ENCODE measurements around the gene PCGF3. TPM values are rescaled to one million over a fixed set of nuclear protein-coding genes. Genes with fewer than 3 reads are reported as not detected.
"Not testable (repeated sequence)": the region's sequence is repeated elsewhere in the genome, so short reads cannot be mapped to it uniquely, and the experiment has no call there.

Gene PCGF3
- total and polyA plus RNA-seq, 2 donors: 30.6 to 93.4 TPM

DNA sequence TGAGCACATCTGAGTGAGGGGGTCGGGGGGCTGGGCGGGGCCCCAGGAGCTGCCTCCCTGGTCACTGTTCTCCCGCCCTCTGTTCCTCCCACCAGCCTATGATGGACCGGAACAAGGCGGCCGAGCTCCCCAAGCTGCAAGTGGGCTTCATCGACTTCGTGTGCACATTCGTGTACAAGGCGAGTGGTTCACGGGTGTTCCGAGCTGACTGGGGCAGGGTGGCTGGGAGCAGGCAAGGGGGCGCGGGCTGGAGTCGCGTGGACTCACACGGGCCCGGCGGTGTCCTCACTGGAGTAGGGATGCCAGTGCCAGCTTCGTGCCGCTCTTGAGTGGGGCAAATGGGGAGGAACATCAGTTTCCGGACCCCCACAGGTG, 39.2 kb upstream of the PCGF3 start:
- WGBS: 96% methylated on average over 22 of the region's 22 CpGs
- peaks cover 4 to 13% of the 10 kb centered on the region in 2 donors for H3K4me1 ChIP-seq (ENCODE audit: control insufficient read depth in 2 of 2, insufficient read depth in 2 of 2, low read length in 2 of 2)
- no peak overlapping the region for H3K27ac ChIP-seq (ENCODE audit: low read depth in 1 of 2, low read length in 1 of 2)
- H3K9me3 ChIP-seq (ENCODE audit: control insufficient read depth in 2 of 2, insufficient read depth in 1 of 2, low read length in 1 of 2): no peaks in the 10 kb centered on the region
- peaks cover 10 to 11% of the 10 kb centered on the region in 2 donors for H3K36me3 ChIP-seq (ENCODE audit: control insufficient read depth in 2 of 2, insufficient read depth in 2 of 2, low read length in 1 of 2)
- no peak overlapping the region for H3K4me3 ChIP-seq (ENCODE audit: low read length in 2 of 2)
- H3K27me3 ChIP-seq (ENCODE audit: control insufficient read depth in 2 of 2, insufficient read depth in 1 of 2, low read length in 1 of 2): no peaks in the 10 kb centered on the region
- DNase-seq (ENCODE audit: low read depth in 6 of 9, low spot score in 9 of 9): no peak

DNA sequence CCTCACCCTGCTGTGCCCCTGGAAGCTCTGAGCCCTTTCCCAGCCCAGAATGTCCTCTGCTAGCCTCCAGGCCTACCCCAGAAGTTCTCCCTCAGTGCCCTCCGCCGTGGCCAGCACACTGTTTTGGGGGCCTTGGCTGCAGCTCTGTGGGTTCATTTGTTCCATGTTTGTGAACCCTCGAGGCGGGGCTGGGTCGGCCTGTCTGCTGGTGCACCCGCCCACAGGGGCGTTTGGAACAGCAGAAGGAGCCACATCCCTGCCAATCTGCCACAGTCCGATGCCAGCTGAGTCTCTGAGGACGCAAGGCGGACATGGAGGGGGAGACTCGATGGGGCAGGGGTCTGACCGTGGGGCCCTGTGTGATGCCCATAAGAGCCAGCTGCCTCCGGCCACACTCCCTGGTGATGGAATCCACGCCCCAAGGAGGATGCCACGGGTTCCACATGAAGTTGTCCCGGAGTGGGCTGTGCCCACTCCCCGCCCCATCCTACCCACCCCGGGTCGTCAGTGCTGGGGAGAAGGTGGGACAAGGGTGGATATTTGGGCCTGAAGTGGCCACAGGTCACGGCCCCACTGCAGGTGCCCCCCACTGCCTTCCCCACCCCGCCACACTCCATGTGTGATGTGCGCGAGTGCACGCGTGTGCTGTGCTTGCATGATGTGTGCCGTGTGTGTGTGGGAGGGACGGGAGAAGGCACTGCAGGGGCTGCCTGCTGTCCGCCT, 38.6 kb upstream of the PCGF3 start:
- H3K9me3 ChIP-seq (ENCODE audit: control insufficient read depth in 2 of 2, insufficient read depth in 1 of 2, low read length in 1 of 2): no peaks in the 10 kb centered on the region
- H3K4me3 ChIP-seq (ENCODE audit: low read length in 2 of 2): no peak overlapping the region
- no peak overlapping the region for H3K27ac ChIP-seq (ENCODE audit: low read depth in 1 of 2, low read length in 1 of 2)
- DNase-seq (ENCODE audit: low read depth in 6 of 9, low spot score in 9 of 9): no peak
- H3K4me1 ChIP-seq (ENCODE audit: control insufficient read depth in 2 of 2, insufficient read depth in 2 of 2, low read length in 2 of 2): peaks cover 4 to 13% of the 10 kb centered on the region in 2 donors
- 96% methylated on average over 28 of the region's 28 CpGs for WGBS
- H3K36me3 ChIP-seq (ENCODE audit: control insufficient read depth in 2 of 2, insufficient read depth in 2 of 2, low read length in 1 of 2): peaks cover 14 to 15% of the 10 kb centered on the region in 2 donors
- H3K27me3 ChIP-seq (ENCODE audit: control insufficient read depth in 2 of 2, insufficient read depth in 1 of 2, low read length in 1 of 2): no peaks in the 10 kb centered on the region

DNA sequence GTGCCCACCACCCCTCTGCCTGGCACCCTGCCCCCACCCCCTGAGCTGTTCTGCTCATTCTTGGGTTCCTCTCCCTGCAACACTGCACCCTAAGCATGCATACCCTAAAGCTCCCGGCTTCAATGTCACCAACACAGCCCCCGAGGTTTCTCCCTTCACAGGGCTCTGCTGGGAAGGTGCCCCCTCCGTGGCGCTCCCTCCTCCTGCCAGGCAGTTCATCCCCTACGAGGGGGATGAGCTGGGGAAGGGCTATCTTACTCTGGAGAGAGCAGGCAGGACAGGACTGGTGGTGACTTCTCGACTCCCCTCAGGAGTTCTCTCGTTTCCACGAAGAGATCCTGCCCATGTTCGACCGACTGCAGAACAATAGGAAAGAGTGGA, 38.1 kb upstream of the PCGF3 start:
- DNase-seq (ENCODE audit: low read depth in 6 of 9, low spot score in 9 of 9): no peak
- WGBS: 88% methylated on average over 10 of the region's 10 CpGs
- H3K9me3 ChIP-seq (ENCODE audit: control insufficient read depth in 2 of 2, insufficient read depth in 1 of 2, low read length in 1 of 2): no peaks in the 10 kb centered on the region
- peaks cover 18 to 19% of the 10 kb centered on the region in 2 donors for H3K36me3 ChIP-seq (ENCODE audit: control insufficient read depth in 2 of 2, insufficient read depth in 2 of 2, low read length in 1 of 2)
- no peak overlapping the region for H3K4me3 ChIP-seq (ENCODE audit: low read length in 2 of 2)
- H3K27me3 ChIP-seq (ENCODE audit: control insufficient read depth in 2 of 2, insufficient read depth in 1 of 2, low read length in 1 of 2): no peaks in the 10 kb centered on the region
- H3K27ac ChIP-seq (ENCODE audit: low read depth in 1 of 2, low read length in 1 of 2): no peak overlapping the region
- peaks cover 4 to 13% of the 10 kb centered on the region in 2 donors for H3K4me1 ChIP-seq (ENCODE audit: control insufficient read depth in 2 of 2, insufficient read depth in 2 of 2, low read length in 2 of 2)

DNA sequence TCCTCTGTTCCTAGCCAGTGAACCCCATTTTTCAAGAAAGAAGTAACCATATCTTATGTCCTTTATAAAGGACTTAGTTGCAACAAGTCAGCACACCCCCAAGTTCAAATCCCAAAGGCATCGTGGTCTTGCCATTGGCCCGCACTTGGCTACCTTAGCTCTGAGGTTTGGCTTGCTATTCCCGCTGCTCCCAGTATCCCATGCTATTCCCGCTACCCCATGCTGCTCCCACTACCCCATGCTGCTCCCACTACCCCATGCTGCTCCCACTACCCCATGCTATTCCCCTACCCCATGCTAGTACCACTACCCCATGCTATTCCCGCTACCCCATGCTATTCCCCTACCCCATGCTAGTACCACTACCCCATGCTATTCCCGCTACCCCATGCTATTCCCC, 37.4 kb upstream of the PCGF3 start:
- DNase-seq (ENCODE audit: low read depth in 6 of 9, low spot score in 9 of 9); H3K27ac ChIP-seq (ENCODE audit: low read depth in 1 of 2, low read length in 1 of 2); H3K27me3 ChIP-seq (ENCODE audit: control insufficient read depth in 2 of 2, insufficient read depth in 1 of 2, low read length in 1 of 2); H3K9me3 ChIP-seq (ENCODE audit: control insufficient read depth in 2 of 2, insufficient read depth in 1 of 2, low read length in 1 of 2); H3K4me3 ChIP-seq (ENCODE audit: low read length in 2 of 2): not testable (repeated sequence)
- 98% methylated on average over 6 of the region's 6 CpGs for whole genome bisulfite sequencing
- peaks cover 6 to 12% of the 10 kb centered on the region in 2 donors for H3K4me1 ChIP-seq (ENCODE audit: control insufficient read depth in 2 of 2, insufficient read depth in 2 of 2, low read length in 2 of 2)
- H3K36me3 ChIP-seq (ENCODE audit: control insufficient read depth in 2 of 2, insufficient read depth in 2 of 2, low read length in 1 of 2): peaks cover 18 to 25% of the 10 kb centered on the region in 2 donors

DNA sequence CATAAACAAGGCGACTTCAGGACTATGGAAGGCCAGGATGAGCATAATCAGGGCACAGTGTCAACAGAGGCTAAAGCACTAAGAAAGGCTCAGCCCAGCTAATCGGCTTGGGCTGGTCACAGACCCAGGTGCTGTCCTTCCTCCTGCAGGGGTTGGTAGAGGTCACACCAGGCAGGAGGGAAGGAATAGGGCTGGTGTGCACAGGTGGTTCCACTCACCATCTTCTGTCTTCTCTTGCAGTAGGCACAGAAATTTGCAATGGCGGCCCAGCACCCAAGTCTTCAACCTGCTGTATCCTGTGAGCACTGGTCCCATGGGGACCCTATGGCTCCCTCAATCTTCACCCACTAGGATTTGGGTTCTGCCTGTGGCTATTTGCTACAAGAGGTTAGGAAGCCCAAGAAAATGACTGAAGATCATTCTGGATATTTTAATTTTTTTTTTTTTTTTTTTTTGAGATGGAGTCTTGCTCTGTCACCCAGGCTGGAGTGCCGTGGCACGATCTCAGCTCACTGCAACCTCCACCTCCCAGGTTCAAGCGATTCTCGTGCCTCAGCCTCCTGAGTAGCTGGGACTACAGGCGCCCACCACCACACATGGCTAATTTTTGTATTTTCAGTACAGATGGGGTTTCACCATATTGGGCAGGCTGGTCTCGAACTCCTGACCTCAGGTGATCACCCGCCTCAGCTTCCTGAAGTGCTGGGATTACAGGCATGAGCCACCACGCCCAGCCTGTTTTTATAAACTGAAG, 35.6 kb upstream of the PCGF3 start:
- H3K27me3 ChIP-seq (ENCODE audit: control insufficient read depth in 2 of 2, insufficient read depth in 1 of 2, low read length in 1 of 2); H3K9me3 ChIP-seq (ENCODE audit: control insufficient read depth in 2 of 2, insufficient read depth in 1 of 2, low read length in 1 of 2); H3K27ac ChIP-seq (ENCODE audit: low read depth in 1 of 2, low read length in 1 of 2); DNase-seq (ENCODE audit: low read depth in 6 of 9, low spot score in 9 of 9); H3K4me3 ChIP-seq (ENCODE audit: low read length in 2 of 2): not testable (repeated sequence)
- WGBS: 96% methylated on average over 11 of the region's 11 CpGs
- Histone ChIP-seq H3K4me1 (ENCODE audit: control insufficient read depth in 2 of 2, insufficient read depth in 2 of 2, low read length in 2 of 2) (peaks cover 10% of the 10 kb centered on the region in 2 donors), H3K36me3 (ENCODE audit: control insufficient read depth in 2 of 2, insufficient read depth in 2 of 2, low read length in 1 of 2) (peaks cover 18 to 25% of the 10 kb centered on the region in 2 donors)

DNA sequence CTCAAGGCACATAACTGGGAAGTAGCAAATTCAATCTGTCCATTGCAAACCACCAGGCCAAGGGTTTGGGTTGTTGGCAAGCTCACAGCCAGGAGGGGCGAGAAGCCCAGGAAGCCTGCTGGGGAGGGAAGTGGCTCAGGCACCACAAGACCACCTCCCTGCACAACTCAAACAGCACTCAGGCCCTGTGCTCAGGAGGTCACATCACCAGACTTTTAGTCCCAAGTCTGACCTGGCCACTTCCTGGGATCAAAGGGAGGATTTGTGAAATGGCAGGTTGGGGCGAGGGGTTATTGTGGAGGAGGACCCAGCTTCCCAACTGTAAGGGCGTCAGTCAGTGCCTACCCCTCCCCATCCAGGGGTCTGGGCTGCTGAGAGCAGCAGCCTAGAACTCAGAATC, 33.9 kb upstream of the PCGF3 start:
- 97% methylated on average over 3 of the region's 3 CpGs for WGBS
- Histone ChIP-seq H3K27ac (ENCODE audit: low read depth in 1 of 2, low read length in 1 of 2) (no peak overlapping the region), H3K4me1 (ENCODE audit: control insufficient read depth in 2 of 2, insufficient read depth in 2 of 2, low read length in 2 of 2) (peaks cover 16 to 22% of the 10 kb centered on the region in 2 donors), H3K27me3 (ENCODE audit: control insufficient read depth in 2 of 2, insufficient read depth in 1 of 2, low read length in 1 of 2) (no peaks in the 10 kb centered on the region), H3K4me3 (ENCODE audit: low read length in 2 of 2) (no peak overlapping the region), H3K36me3 (ENCODE audit: control insufficient read depth in 2 of 2, insufficient read depth in 2 of 2, low read length in 1 of 2) (peaks cover 18 to 25% of the 10 kb centered on the region in 2 donors), H3K9me3 (ENCODE audit: control insufficient read depth in 2 of 2, insufficient read depth in 1 of 2, low read length in 1 of 2) (no peaks in the 10 kb centered on the region)
- no peak for DNase-seq (ENCODE audit: low read depth in 6 of 9, low spot score in 9 of 9)

DNA sequence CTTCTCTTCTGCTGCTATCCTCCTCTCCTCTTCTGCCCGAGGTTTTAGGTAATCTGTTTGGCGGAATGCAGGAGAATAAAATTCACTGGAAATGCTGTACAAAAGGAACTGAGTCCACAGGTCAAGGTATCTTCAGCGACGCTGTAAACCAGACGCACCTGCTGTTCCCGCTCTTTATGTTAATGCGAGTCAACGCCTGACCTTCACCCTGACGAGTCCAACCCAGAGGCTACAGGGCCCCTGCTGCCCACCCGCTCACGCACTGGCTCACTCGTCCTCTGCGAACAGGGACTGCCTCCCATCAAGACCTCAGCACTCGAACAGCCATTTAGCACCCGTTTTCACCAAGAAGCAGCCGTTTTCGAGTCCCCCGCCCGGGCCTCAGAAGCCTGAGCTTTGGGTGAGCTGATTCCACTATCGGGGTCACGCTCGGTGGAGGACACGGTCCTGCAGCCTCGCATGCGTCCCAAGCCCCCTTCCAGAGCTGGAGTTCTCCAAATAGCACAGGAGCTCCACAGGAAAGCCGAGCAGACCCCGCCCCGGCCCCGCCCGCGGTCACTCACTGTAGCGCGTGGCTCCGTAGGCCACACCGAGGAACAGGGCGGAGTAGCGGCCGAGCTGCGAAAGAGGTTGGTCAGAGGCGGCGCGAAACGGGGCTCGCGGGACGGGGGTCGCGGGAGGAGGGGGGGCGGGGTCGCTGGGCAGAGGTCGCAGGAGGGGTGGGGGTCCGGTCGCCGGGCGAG, 32.1 kb upstream of the PCGF3 start:
- Histone ChIP-seq H3K4me3 (ENCODE audit: low read length in 2 of 2) (peak overlapping the region; percentile 69 to 98), H3K9me3 (ENCODE audit: control insufficient read depth in 2 of 2, insufficient read depth in 1 of 2, low read length in 1 of 2) (no peaks in the 10 kb centered on the region), H3K27ac (ENCODE audit: low read depth in 1 of 2, low read length in 1 of 2) (peak overlapping the region in 1 of 2 donors; percentile 22), H3K36me3 (ENCODE audit: control insufficient read depth in 2 of 2, insufficient read depth in 2 of 2, low read length in 1 of 2) (peaks cover 18 to 25% of the 10 kb centered on the region in 2 donors), H3K27me3 (ENCODE audit: control insufficient read depth in 2 of 2, insufficient read depth in 1 of 2, low read length in 1 of 2) (peaks cover 0 to under 1% of the 10 kb centered on the region in 2 donors), H3K4me1 (ENCODE audit: control insufficient read depth in 2 of 2, insufficient read depth in 2 of 2, low read length in 2 of 2) (peaks cover 16 to 25% of the 10 kb centered on the region in 2 donors)
- no peak for DNase-seq (ENCODE audit: low read depth in 6 of 9, low spot score in 9 of 9)
- WGBS: 13% methylated on average over 55 of the region's 55 CpGs

DNA sequence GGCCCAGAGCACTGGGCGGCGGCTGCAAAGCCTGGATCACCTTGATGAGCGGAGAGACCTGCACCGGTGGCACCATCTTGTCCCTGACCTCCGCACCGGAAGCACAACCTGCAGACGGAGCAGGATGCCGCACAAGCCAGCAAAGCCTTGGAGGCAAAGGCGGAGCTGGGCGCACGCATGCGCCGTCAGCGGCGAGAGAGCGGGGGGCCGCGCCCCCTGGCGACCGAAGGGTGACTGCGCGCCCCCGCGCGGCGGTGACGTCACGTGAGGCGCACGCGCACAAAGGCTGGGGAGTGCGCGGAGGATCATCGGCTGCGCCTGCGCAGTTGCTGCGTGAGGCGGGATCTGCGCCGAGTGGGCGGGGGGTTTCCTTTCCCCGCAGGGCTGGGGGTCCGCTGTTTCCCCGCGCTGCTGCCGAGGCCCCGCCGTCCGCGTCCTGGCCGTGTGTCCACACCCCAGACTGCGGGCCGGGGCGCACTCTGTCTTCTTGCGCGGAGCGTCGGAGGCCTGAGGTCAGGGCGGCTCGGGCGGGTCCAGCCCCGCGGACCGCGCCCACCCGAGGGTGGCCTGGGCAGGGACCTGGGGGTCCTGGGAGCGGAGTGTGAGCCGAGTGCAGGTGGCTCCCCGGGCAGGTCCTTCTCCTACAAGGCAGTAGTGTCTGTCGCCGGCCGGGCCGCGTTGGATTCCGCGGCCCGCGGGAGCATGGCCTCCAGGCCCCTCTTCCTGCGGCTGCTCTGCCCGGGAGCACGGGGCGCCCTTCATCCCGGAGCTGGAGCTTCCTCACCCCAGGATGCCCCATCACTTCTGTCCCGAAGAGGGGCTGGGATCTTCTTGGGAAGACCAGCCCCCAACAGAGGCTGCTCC, 31.2 kb upstream of the PCGF3 start, which contains the start of the genes ATP5ME and MYL5:
Gene ATP5ME, minus strand, starts transcription at position 105 of the 864 bp plus-strand sequence. Its CDS starts 29 bp downstream, at position 76.
Gene MYL5, plus strand, starts transcription at position 371 of the 864 bp plus-strand sequence. CDS start 3,485 bp downstream, outside the sequence.
- Histone ChIP-seq H3K9me3 (ENCODE audit: control insufficient read depth in 2 of 2, insufficient read depth in 1 of 2, low read length in 1 of 2) (no peaks in the 10 kb centered on the region), H3K27ac (ENCODE audit: low read depth in 1 of 2, low read length in 1 of 2) (peak within 1 kb of the TSS; percentile 73 to 91), H3K4me3 (ENCODE audit: low read length in 2 of 2) (peak within 1 kb of the TSS; percentile 74 to 98), H3K27me3 (ENCODE audit: control insufficient read depth in 2 of 2, insufficient read depth in 1 of 2, low read length in 1 of 2) (peaks cover 0 to 8% of the 10 kb centered on the region in 2 donors), H3K4me1 (ENCODE audit: control insufficient read depth in 2 of 2, insufficient read depth in 2 of 2, low read length in 2 of 2) (peaks cover 16 to 25% of the 10 kb centered on the region in 2 donors), H3K36me3 (ENCODE audit: control insufficient read depth in 2 of 2, insufficient read depth in 2 of 2, low read length in 1 of 2) (peaks cover 18 to 25% of the 10 kb centered on the region in 2 donors)
- under 1% methylated on average over 84 of the region's 84 CpGs for WGBS
- peak; percentile 93 to 100 (median 98) for DNase-seq (ENCODE audit: low read depth in 6 of 9, low spot score in 9 of 9)

Measured in thymus (tissue), 11 donors.